KMS-11 (cell line): Measurements from ENCODE around the gene GOT2.

Experiments used
- H2AFZ ChIP-seq: fragments of 200-600 bp; sonication (generic); 2 replicates; pipeline ENCODE4 v1.6.1; 2016; ENCODE audit warnings: antibody characterized with exemption, mixed run types, low read depth
- H3K27ac ChIP-seq: fragments of 200-600 bp; sonication (generic); 2 replicates; pipeline ENCODE4 v1.6.1; 2016; ENCODE audit warnings: mild to moderate bottlenecking, mixed run types
- H3K27me3 ChIP-seq: fragments of 200-600 bp; sonication (generic); 2 replicates; pipeline ENCODE4 v1.6.1; 2017; ENCODE audit warnings: mild to moderate bottlenecking, low read depth, mixed run types, moderate library complexity; ENCODE audit not compliant: insufficient read depth
- H3K36me3 ChIP-seq: fragments of 200-600 bp; sonication (generic); 2 replicates; pipeline ENCODE4 v1.6.1; 2017; ENCODE audit warnings: mild to moderate bottlenecking, mixed run types; ENCODE audit not compliant: insufficient read depth
- H3K4me1 ChIP-seq: fragments of 200-600 bp; sonication (generic); 2 replicates; pipeline ENCODE4 v1.6.1; 2016; ENCODE audit warnings: mild to moderate bottlenecking, low read depth, mixed run types; ENCODE audit not compliant: poor library complexity, severe bottlenecking
- H3K4me2 ChIP-seq: fragments of 200-600 bp; sonication (generic); 2 replicates; pipeline ENCODE4 v1.7.0; 2016; ENCODE audit warnings: mild to moderate bottlenecking, mixed run types
- H3K4me3 ChIP-seq: fragments of 200-600 bp; sonication (generic); IDR thresholded peaks from 2 replicates; pipeline ENCODE4 v1.6.1; 2017; ENCODE audit warnings: low read depth, low read length, mixed read lengths; ENCODE audit not compliant: insufficient read depth
- H3K79me2 ChIP-seq: fragments of 200-600 bp; sonication (generic); 2 replicates; pipeline ENCODE4 v1.6.1; 2016; ENCODE audit warnings: low read depth, mixed run types; ENCODE audit not compliant: insufficient read depth
- H3K9ac ChIP-seq: fragments of 200-600 bp; sonication (generic); 2 replicates; pipeline ENCODE4 v1.6.1; 2016; ENCODE audit warnings: mild to moderate bottlenecking, mixed run types
- H4K20me1 ChIP-seq: fragments of 200-600 bp; sonication (generic); 2 replicates; pipeline ENCODE4 v1.6.1; 2016; ENCODE audit warnings: mild to moderate bottlenecking, mixed run types; ENCODE audit not compliant: insufficient read depth
- CTCF ChIP-seq: fragments of 200-600 bp; sonication (generic); conservative IDR thresholded peaks from 2 replicates; pipeline ENCODE4 v1.6.1; 2017; ENCODE audit warnings: low read depth, mild to moderate bottlenecking, antibody characterized with exemption, low read length, moderate library complexity, mixed read lengths

Gene GOT2

DNA sequence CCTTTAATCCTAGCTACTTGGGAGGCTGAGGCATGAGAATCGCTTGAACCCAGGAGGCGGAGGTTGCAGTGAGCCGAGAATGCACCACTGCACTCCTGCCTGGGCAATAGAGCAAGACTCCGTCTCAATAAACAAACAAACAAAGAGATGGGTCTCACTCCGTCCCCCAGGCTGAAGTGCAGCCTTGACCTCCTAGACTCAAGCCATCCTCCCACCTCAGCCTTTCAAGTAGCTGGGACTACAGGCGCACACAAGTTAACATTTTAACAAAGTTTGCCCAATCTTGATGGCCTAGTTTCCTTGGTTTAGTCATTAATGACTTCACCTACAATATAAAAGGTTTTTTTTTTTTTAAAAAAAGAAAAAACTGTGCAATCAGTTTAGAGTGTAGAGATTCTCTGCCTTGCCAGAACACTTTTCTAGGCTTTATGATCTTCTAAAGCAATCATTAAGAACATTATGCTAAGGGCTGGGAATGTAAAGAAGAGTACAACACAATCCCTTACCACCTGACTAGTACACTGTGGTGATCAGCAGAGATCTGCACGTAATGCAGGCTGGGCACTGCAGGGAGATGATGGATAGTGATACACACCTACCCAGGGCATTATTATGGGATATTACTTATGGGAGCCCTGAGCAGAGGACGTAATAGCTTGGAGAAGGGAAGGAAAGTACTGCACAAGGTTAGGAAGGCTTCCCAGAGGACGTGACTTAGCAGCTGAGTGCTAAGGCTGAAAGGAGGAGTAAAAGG lies 6.9 kb downstream of the GOT2 start:
- peaks cover 43% of the 10 kb centered on the region for H3K79me2 ChIP-seq

DNA sequence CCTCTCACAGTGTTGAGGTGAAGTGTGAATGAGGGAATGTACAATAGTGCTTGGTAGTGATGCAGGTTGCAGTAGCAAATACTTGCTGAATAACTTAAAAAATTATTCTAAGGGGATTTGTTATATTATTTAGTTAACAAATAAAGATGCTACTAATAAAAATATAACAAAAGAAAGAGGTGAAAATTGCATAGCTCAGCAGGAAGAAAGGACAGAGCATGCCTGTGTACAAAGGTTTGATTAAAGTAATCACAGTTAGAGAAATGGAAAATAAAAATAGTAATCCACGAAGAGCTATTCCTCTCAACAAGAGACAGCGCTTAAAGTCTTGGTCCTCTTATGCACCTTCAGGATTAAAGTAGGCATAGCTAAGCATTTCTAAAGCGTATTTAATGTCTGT lies 11.0 kb downstream of the GOT2 start:
- no peak overlapping the region for H3K27ac ChIP-seq
- no peak overlapping the region for H3K4me3 ChIP-seq
- no peak overlapping the region for H3K9ac ChIP-seq
- H3K36me3 ChIP-seq = peaks cover 8% of the 10 kb centered on the region; the same call in 1 of the 2 replicates
- no peaks in the 10 kb centered on the region for H3K4me1 ChIP-seq
- H3K79me2 ChIP-seq = peaks cover 9% of the 10 kb centered on the region; the same call in 1 of the 2 replicates
- no peak for TF ChIP-seq CTCF
- H3K27me3 ChIP-seq = no peaks in the 10 kb centered on the region
- no peak overlapping the region for H2AFZ ChIP-seq
- no peaks in the 10 kb centered on the region for H4K20me1 ChIP-seq
- H3K4me2 ChIP-seq = no peak overlapping the region

More for the DNA sequence above, 6.9 kb downstream of the GOT2 start:
- H3K4me2 ChIP-seq = no peak overlapping the region
- H4K20me1 ChIP-seq = 0 out of 2 replicates have a peak, but pooled peaks cover 3% of the 10 kb centered on the region
- no peaks in the 10 kb centered on the region; the same call in 1 of the 2 replicates for H3K36me3 ChIP-seq
- no peaks in the 10 kb centered on the region for H3K27me3 ChIP-seq
- H3K4me3 ChIP-seq = no peak overlapping the region
- no peak for TF ChIP-seq CTCF
- H2AFZ ChIP-seq = no peak overlapping the region
- no peak overlapping the region for H3K9ac ChIP-seq
- peaks cover 14% of the 10 kb centered on the region for H3K4me1 ChIP-seq
- no peak overlapping the region for H3K27ac ChIP-seq

DNA sequence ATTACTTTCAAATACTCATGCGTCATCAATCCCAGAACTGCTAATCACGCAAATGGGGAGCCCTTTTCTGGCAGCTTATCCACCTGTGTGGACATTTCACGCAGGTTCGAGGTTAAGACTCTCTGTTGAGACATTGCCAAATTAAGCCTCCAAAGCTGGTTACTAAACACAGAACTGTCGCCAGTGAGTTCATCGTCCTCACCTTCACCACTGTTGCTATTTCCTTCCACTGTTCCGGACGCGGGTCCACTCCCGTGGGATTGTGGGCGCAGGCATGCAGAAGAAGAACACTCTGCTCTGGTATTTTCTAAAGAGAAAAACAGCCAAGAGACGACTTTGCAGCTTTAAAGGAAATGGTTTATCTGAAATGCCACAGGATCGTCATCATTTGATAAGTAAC lies 16.1 kb downstream of the GOT2 start:
- peaks cover 13% of the 10 kb centered on the region; the same call in 1 of the 2 replicates for H3K36me3 ChIP-seq
- H3K27ac ChIP-seq = no peak overlapping the region
- no peak overlapping the region for H2AFZ ChIP-seq
- H3K27me3 ChIP-seq = no peaks in the 10 kb centered on the region
- H4K20me1 ChIP-seq = no peaks in the 10 kb centered on the region
- H3K9ac ChIP-seq = no peak overlapping the region
- H3K79me2 ChIP-seq = no peaks in the 10 kb centered on the region
- H3K4me2 ChIP-seq = no peak overlapping the region
- H3K4me1 ChIP-seq = no peaks in the 10 kb centered on the region
- no peak for TF ChIP-seq CTCF
- H3K4me3 ChIP-seq = no peak overlapping the region

DNA sequence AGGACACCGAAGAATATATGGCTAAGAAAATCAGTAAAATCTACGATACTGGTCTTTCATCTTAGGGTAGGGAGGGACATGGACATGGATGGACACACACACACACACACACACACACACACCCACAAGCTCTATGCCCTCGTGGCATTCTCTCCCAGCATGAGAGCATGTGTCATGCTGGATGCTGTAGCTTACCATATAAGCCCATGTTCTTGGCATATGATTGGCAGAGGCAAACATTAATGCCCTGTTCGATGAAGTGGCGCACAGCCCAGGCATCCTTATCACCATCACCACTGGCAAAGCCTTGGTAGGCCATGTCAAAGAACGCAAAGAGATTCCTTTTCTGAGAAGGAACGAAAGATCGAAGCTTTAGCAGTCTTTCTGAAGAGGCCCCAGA lies 17.6 kb downstream of the GOT2 start:
- peaks cover 13% of the 10 kb centered on the region; the same call in 1 of the 2 replicates for H3K36me3 ChIP-seq
- H3K9ac ChIP-seq = no peak overlapping the region
- H4K20me1 ChIP-seq = no peaks in the 10 kb centered on the region
- no peaks in the 10 kb centered on the region for H3K79me2 ChIP-seq
- H3K4me1 ChIP-seq = no peaks in the 10 kb centered on the region
- H3K27me3 ChIP-seq = no peaks in the 10 kb centered on the region
- no peak overlapping the region for H3K27ac ChIP-seq
- no peak for TF ChIP-seq CTCF
- H3K4me2 ChIP-seq = no peak overlapping the region
- no peak overlapping the region for H3K4me3 ChIP-seq
- H2AFZ ChIP-seq = no peak overlapping the region
